Fibroblast of skin of abdomen (primary cell): ENCODE data around the gene LRBA.
A peak's percentile ranks its signal among the peaks of the same experiment; 100 is the strongest.

Experiments
- DNase-seq: peaks from one replicate; pipeline ENCODE4 v3.0.0-alpha.2; 2013

LRBA gene

DNA sequence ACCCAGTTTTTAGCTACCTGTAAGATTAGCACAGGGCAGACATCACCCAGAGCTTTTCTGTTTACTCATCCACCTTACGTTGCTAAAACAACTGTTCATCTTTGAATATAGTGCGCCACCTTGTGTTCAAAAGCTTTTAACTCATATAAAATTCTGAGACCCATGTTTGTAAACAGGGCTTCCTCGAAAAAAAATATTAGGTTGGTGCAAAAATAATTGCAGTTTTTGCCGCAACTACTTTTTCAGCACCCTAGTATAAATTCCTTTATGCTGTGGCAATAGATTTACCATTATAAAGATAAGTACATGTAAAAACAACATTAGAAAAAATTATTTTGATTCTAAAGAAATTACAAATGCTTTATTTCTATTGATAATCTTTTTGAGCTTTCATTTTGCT lies 147.9 kb downstream of the LRBA start:
- peak; percentile 70 for DNase-seq

DNA sequence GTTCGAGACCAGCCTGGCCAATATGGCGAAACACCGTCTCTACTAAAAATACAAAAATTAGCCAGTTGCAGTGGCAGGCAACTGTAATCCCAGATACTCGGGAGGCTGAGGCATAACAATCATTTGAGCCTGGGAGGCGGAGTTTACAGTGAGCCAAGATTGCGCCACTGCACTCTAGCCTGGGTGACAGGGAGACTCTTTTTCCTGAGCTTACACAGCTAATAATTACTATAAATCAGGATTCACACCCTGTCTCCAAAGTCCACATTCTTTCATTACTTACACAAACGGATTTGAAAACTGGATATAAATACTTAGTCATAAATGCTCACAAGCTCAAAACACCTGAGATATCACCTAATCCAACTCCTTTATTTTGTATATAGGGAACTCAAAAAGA lies 151.6 kb downstream of the LRBA start:
- no peak for DNase-seq

DNA sequence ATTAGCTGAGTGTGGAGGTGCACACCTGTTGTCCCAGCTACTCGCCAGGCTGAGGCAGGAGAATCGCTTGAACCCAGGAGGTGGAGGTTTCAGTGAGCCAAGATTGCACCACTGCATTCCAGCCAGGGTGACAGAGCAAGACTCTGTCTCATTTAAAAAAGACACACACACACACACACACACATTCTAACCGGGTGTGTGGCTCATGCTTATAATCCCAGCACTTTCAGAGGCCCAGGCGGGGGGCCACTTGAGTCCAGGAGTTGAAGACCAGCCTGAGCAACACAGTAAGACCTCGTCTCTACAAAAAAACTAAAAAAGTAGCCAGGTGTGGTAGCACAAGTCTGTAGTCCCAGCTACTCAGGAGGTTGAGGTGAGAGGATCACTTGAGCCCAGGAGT lies 152.3 kb downstream of the LRBA start:
- DNase-seq = peak; percentile 6

DNA sequence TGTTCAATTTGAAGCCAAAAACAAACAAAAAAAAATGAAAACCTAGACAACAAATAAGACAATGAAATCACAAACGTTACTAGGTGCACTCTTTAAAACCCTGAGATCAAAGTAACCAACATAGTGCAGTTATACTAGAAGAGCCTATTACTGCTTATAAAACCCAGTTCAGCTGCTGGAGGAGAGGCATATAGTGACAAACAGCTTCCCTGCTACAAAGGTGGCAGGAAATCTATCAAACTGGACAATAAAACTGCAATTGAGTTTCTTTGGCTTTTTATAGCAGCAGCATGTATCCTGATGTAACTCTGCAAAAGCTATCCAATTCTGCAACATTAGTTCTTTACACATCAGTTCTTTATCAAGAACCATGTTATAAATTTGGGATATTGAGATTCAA lies 155.6 kb downstream of the LRBA start:
- DNase-seq = no peak

DNA sequence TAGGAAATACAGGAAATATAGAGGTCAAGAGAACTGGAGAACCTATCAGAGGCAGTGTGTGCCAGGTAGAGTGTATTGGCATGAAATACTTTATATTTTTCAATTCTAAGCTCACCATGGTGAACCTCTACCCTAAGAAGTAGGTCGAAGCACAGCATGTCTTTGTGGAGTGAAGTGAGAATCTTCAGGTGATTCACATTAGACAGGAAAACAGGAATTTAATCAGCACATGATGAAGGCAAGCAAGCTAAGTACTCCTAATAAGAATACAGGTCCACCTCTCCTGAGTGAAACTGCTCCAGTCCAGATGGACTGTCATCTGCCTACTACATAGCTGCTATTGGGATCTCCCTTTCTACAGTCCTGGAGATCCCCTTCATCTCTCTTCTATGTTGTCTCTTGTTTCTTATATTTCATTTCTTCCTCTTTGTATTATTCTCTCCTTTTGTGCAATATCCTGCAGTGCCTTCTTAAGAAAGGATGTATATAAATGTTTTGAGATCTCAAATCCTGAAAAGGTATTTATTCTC lies 159.0 kb downstream of the LRBA start:
- DNase-seq = no peak

DNA sequence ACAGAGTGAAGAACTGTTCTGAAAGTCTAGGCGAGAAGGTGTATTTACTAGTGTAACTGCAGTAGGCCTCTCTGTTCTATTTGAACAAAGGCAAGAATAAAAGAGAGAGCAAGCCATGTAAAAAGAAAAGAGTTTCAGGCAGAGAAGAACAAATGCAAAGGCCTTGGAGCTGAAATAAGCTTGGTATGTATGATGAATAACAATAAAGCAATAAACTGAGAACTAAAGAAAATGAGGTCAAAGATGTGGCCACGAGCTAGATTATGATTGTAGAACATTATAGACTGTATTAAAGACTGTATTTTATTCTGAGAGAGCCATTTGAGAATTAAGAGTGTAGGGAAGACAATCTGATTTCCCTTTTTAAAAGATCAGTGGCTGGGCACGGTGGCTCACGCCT lies 160.5 kb downstream of the LRBA start:
- DNase-seq = no peak

DNA sequence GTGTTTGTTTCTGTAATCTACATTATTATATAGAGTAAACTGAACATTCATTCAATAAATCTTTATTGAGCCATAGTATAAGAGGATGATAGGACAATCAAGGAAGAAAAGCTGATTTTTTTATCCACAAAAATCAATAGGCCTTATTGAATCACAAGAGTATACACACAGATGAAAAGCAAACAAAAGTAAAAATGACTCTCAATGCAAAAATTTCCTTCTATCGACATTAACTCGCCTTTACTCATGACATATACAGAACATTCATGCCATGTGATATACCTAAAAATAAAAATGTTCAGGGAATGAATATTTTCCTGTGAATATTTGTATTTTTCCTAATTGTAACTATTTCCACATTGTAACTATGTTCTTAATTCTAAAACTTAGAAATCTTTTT lies 161.2 kb downstream of the LRBA start:
- no peak for DNase-seq

DNA sequence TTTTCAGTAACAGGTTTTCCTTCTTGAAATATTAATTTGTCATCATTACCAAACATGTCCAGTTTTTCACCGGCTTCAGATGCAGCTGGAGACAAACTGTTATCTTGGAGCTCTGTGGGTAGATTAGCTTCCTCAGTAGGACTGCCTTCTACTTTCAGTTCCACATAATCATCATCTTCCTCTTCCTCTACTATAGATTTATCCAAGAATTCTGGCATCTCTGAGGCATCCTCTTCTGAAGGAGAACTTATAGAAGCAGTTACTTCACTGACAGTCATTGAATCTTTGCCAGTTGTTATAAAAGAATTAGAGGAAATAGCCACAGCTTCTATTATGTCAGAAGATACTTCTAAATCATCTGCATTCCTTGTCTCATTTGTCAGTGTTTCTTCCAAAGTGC lies 162.9 kb downstream of the LRBA start:
- peak; percentile 37 for DNase-seq

DNA sequence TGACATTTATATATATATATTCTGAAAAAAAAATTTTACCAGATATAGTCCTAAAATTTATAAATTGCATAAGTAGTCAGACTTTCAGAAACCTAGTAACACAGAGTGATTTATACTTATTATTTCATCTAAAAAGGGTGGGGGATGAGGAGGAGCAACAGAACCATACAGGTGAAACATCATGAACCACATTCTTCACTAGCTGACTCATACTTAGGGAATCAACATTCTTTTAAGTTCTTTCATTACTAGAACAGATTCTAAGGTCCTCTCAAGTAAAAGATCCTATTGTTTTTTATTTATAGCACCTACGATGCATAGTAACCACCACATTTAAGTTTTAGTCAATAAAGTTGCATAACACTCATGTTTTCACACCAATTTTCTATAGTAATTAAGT lies 166.1 kb downstream of the LRBA start:
- DNase-seq = no peak

DNA sequence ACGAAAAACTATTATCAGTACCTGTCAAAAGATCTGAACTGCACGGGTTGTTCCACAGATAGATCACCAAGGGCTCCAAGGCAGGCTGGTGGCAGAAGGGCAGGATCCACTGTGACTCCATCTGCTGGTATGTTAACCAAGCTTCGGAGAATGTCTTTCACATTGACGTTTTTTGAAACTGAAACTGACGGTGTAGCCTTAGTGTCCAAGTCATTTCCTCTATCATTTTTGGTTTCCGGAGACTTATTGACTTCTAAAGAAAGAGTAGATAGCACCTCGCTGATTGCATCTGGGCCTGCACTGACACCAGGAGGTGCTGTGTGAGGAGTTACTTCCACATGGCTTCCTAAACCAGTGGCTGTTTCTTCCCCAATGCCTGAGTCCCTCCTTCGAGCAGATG lies 186.9 kb downstream of the LRBA start:
- no peak for DNase-seq

DNA sequence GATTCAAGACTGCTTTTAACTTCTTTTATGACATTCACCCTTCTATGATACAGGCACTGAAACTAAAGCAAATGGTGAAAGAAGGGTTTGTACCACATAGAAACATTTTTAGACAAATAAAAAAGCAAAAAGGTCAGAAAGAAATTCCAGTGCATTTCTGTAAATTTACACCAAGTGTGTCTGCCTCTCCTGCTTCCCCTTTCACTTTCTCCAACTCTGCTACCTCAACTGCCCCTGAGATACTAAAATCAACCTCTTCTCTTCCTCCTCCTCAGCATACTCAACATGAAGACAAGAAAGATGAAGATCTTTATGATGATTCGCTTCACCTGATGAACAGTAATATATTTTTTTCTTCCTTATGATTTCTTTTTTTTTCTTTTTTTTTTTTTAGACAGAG lies 187.9 kb downstream of the LRBA start:
- no peak for DNase-seq

DNA sequence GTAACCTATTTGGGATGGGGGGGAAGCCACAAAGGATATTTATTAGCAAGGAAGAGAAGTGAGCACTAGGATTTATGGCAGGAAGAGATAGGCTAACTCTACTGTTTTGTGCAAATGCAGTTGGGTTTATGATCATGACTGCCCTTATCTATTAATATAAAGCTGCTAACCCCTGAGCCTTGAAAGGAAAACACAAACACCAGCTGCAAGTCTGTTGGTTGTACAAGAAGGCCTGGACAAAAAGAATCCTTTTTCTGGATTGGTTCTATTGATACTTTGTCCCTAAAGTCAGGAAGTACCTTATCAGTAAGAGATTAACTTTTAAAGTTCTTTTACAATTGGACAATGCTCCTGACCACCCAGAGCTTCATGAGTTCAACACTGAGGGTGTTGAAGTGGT lies 188.8 kb downstream of the LRBA start:
- no peak for DNase-seq

DNA sequence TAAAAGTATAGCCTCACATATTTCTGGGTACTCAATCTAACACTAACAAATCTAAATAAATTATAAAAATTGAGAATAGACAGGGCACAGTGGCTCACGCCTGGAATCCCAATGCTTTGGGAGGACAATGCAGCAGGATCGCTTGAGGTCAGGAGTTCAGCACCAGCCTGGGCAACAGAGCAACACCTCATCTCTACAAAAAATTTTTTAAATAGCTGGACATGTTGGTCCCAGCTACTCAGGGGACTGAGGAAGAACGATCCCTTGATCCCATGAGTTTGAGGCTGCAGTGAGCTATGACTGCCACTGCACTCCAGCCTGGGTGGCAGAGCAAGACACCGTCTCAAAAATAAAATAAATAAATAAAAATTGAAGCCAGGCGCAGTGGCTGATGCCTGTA lies 192.7 kb downstream of the LRBA start:
- DNase-seq = no peak

DNA sequence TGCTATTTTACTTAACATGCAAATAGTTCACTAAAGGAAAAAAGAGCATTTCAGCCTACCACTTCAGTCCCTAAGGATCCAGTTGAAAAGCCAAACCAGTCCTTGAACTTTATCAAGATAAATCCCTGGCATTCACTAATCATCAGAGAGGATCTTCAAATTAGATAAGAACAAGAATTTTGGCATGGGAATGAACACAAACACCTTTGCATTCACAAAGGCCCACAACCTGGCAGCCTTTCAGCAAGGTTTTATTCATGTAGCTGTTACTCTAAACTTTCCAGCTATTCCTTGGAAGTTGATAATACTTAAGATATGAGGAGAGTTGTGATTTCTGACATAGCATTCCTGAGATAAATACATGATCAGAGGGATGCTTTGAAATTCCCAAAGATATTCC lies 193.4 kb downstream of the LRBA start:
- no peak for DNase-seq

DNA sequence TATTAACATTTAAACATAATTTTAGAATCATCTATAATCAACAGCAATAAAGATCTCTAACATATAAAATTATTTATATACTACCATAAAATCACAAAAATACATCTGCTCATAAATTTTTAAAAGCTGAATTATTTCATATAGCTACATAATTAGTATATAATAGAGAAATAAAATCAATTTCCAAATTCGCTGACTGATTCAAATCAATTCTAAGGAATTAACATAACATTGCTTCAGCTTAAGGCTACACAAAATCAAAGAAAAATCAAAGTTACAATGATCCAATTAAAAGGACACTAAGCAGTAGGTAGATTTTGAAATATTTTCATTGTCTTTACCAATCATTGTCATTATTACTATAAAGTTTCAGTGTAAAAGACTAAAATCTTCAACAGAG lies 194.7 kb downstream of the LRBA start:
- no peak for DNase-seq

DNA sequence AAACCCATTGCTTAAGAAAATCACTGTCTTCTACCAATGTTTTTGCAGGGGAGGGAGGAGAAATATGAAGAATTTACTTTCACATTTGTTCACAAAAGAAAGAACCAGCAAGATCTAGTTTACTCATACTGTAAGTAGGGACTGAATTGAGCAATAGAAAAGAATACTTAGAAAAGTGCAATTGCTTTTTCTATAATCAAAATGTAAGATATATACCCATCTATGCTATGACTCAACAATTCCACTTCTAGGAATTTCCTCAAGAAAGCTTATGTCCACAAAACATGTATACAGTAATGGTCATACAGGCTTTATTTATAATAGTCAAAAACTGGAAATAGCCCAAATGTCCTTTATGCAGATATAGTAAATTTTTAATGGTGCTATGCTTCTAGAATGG lies 196.4 kb downstream of the LRBA start:
- DNase-seq = peak; percentile 67

DNA sequence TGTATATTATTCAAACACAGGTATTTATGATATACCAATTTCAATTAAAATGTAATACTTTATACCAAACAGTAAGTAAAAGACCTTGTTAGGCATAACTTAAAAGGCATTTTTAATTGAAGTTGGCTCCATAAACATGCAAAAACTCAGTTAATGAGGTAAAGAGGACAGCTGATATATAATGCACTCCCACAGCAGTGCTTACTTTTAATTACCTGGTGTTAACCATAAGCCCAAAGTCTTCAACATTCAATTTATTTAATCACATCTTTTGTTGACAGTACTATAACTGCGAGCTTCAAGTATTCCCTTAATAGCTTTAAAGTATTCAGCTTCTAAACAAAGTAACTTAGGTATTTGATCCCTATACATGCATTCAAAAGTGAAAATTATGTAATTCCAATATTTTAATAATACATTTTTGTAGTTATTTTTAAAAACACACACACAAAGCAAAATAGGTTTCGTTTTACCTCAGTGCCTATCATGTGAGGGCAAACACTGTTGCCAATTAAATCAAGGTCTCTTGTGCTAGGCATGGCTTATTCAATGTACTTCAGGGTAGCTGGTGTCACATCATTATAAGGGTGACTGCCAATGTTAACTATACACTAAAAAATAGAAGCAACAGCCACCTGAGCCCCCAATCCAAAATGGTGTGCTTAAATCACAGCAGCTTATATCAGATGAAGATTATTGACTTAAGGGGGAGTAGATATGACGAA lies 197.1 kb downstream of the LRBA start:
- no peak for DNase-seq

DNA sequence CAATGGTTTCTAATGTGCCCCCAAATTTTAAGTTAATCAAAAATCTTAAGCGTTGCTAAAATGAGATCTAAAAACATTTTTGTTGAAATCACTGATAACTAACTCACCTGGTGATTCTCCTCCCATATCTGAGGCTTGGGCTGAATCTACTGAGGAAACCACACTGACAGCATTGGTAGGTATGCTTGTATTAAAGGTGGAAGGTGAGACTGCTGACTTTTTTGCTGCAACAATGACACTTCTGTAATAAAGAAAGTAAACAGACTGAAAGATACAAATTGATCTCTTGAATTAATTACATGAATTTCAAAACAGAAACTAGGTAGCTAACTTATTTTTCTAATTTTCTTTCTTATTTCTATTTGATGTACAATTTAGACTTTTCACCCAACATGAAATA lies 198.1 kb downstream of the LRBA start:
- no peak for DNase-seq

DNA sequence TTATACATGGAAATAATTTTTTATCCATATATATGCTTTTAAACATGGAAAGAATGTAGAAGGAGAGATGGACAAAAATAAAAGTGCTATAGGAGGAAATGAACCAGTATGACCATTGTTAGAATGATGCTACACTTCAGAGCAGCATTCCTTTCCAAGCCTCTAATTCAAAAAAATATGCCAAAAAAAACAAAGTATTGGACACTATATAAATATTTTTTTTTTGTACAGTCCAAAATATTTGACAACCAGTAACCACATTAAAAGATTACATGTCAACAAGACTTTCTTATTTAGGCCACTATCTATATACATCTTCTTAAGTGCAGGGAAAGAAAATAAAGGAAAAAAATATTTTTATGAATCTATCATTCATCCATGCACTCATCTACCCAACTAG lies 198.6 kb downstream of the LRBA start:
- peak; percentile 19 for DNase-seq

DNA sequence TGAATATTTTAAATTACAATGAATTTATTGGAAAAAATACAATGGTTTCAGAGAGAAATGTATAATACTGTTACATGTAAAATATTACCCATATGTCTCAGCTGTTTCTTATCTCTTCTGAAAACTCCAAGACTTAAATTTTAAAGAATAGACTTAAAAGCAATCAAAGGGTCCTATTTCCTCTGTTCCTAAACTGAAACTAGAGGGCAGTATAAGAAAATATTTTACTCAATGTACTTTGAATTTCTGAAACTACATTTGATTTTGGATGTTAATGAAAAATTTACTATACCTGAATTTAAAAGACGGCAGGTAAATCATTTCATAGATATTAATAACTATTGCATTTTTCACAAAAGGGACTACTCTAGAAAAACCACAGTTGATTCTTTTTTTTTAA lies 200.2 kb downstream of the LRBA start:
- DNase-seq = no peak

DNA sequence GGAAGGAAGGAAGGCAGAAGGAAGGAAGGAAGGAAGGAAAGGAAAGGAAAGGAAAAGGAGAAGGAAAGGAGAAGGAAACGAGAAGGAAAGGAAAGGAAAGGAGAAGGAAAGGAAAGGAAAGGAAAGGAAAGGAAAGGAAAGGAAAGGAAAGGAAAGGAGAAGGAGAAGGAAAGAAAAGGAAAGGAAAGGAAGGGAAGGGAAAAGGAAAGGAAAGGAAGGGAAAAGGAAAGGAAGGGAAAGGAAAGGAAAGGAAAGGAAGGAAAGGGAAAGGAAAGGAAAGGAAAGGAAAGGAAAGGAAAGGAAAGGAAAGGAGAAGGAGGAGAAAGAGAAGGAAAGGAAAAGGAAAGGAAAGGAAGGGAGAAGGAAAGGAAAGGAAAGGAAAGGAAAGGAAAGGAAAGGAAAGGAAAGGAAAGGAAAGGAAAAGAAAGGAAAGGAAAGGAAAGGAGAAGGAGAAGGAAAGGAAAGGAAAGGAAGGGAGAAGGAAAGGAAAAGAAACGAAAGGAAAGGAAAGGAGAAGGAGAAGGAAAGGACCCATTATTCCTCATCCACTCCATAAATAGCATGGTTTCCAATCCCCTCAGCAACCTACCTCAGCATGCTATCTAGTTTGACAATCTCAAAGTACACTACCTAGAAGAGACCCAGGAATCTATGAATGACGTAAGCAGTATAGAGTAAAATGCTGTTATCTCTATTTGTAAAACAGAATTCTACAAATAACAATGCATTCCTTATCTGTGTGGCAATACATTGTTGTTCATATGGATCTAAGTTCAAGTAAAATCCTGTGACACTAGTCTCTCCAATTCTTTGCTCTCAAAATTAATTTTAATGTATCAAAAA lies 209.7 kb downstream of the LRBA start:
- no peak for DNase-seq

DNA sequence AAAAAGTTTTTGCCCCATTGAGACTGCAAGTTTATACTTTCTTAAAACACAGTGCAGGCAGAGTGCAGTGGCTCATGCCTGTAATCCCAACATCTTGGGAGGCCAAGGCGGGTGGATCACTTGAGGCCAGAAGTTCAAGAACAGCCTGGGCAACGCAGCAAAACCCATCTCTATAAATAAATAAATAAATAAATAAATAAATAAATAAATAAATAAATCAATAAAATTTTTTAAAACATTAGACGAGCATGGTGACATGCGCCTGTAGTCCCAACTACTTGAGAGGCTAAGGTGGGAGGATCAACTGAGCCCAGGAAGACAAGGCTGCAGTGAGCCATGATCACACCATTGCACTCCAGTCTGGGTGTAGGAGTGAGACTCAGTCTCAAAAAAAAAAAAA lies 213.3 kb downstream of the LRBA start:
- DNase-seq = no peak

DNA sequence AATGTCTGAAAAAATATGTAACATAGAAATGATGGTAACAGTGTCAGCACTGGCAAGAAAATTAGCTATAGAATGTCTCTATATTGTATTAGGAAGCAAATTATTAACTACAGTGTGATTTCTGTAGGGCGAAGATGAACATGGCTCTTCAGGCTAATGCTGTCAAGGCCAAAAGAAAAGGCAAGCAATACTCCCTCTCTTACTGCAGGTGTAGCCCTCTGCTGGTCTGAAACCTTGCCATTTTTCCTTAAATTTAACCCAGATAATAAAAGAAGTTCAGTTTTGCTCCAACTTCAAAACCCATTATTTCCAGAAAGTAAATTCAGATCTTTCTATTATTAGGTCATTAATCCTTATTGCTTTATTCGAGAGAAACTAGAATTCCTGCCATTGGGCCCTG lies 215.9 kb downstream of the LRBA start:
- DNase-seq = no peak

DNA sequence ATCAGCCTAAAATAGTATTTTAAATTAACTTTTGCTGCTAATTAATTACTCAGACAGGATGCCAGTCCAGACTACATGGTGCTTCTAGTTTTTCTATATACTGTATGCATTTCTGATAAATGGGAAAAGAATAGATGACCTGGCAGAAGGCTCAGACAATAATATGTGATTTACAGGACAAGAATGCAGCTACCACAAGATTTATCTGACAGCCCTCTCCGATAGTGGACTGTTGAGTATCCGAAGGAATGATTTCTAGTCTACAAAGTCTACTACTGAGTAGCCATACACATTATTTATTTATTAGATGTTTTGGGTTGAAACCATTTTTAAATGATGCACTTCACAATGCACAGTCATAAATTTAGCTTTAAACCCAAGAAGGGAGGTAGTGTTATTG lies 220.4 kb downstream of the LRBA start:
- DNase-seq = peak; percentile 60
